GM23248 (cell line): ENCODE data around the gene TNFSF8. TPM values are rescaled to one million over a fixed set of nuclear protein-coding genes. Genes with fewer than 3 reads are reported as not detected.
A peak's percentile ranks its signal among the peaks of the same experiment; 100 is the strongest.

Source experiments
- DNase-seq: peaks from one replicate; pipeline ENCODE4 v3.0.0-alpha.2; 2015
- H2AFZ ChIP-seq: fragments of 200-600 bp; sonication (generic); 2 replicates; pipeline ENCODE4 v1.6.1; 2016; ENCODE audit warnings: antibody characterized with exemption
- H3F3A ChIP-seq: fragments of 200-600 bp; sonication (generic); 2 replicates; pipeline ENCODE4 v1.6.1; 2016; ENCODE audit warnings: mild to moderate bottlenecking, antibody characterized with exemption, mixed run types; ENCODE audit not compliant: insufficient read depth
- H3K27ac ChIP-seq: fragments of 200-600 bp; sonication (generic); 2 replicates; pipeline ENCODE4 v1.5.1; 2016; ENCODE audit warnings: mild to moderate bottlenecking
- H3K27me3 ChIP-seq: fragments of 200-600 bp; sonication (generic); replicated peaks from 2 replicates; pipeline ENCODE4 v1.6.1; 2016; ENCODE audit warnings: mild to moderate bottlenecking; ENCODE audit not compliant: insufficient read depth
- H3K36me3 ChIP-seq: fragments of 200-600 bp; sonication (generic); 2 replicates; pipeline ENCODE4 v1.6.1; 2016; ENCODE audit warnings: low read depth, mild to moderate bottlenecking
- H3K4me1 ChIP-seq: fragments of 200-600 bp; sonication (generic); 2 replicates; pipeline ENCODE4 v1.6.1; 2016; ENCODE audit warnings: mild to moderate bottlenecking; ENCODE audit not compliant: insufficient read depth
- H3K4me2 ChIP-seq: fragments of 200-600 bp; sonication (generic); one replicate; pipeline ENCODE4 v1.6.1; 2016; ENCODE audit warnings: mild to moderate bottlenecking; ENCODE audit not compliant: unreplicated experiment
- H3K4me3 ChIP-seq: fragments of 200-600 bp; sonication (generic); 2 replicates; pipeline ENCODE4 v1.5.1; 2016; ENCODE audit warnings: mild to moderate bottlenecking
- H3K79me2 ChIP-seq: fragments of 200-600 bp; sonication (generic); 2 replicates; pipeline ENCODE4 v1.6.1; 2016; ENCODE audit warnings: mild to moderate bottlenecking; ENCODE audit not compliant: insufficient read depth
- H3K9ac ChIP-seq: fragments of 200-600 bp; sonication (generic); 2 replicates; pipeline ENCODE4 v1.6.1; 2016; ENCODE audit warnings: mild to moderate bottlenecking
- H3K9me2 ChIP-seq: fragments of 200-600 bp; sonication (generic); 2 replicates; pipeline ENCODE4 v1.6.1; 2016; ENCODE audit warnings: mixed run types, mild to moderate bottlenecking, moderate library complexity; ENCODE audit not compliant: insufficient read depth
- H3K9me3 ChIP-seq: fragments of 200-600 bp; sonication (generic); one replicate; pipeline ENCODE4 v1.6.1; 2017; ENCODE audit warnings: low read depth
- H4K20me1 ChIP-seq: fragments of 200-600 bp; sonication (generic); 2 replicates; pipeline ENCODE4 v1.6.0; 2016; ENCODE audit not compliant: insufficient read depth
- EZH2 ChIP-seq: fragments of 200-600 bp; sonication (generic); IDR thresholded peaks from 2 replicates; pipeline ENCODE4 v1.6.1; 2018; ENCODE audit warnings: antibody characterized with exemption, mild to moderate bottlenecking; ENCODE audit not compliant: insufficient read depth, poor library complexity, severe bottlenecking
- EZH2phosphoT487 ChIP-seq: fragments of 200-600 bp; sonication (generic); IDR thresholded peaks from 2 replicates; pipeline ENCODE4 v1.6.1; 2018; ENCODE audit warnings: antibody characterized with exemption, moderate library complexity, mild to moderate bottlenecking, low read depth; ENCODE audit not compliant: insufficient read depth
- WGBS, 2 experiments: methylation state at CpG; one replicate each; pipeline ENCODE4 v1.1.6; 2015 to 2017; ENCODE audit warnings: low lambda C conversion rate in 2 of 2, low coverage in 1 of 2; ENCODE audit errors: missing lambda C conversion rate in 2 of 2; 5-methylcytosine and 5-hydroxymethylcytosine counted together
- in situ Hi-C: fragments of 300-500 bp; cut with MboI; formaldehyde crosslinking; loops from 2 replicates; pipeline ENCODE4 v1.15.0; 2020
- polyA plus RNA-seq: library from polyadenylated mRNA; unstranded; fragments of >200 nt; fragmentation: Nextera tagmentation; extraction: Ambion mirVana; gene quantifications from 2 replicates; pipeline ENCODE4 v1.2.1, GENCODE V29; 2016
- total RNA-seq: library from RNA; depleted of rRNA; stranded (reverse); fragments of >200 nt; shearing (Covaris generic); gene quantifications from 2 replicates; pipeline ENCODE4 v1.2.3, GENCODE V29; 2014

The TNFSF8 gene
- total and polyA plus RNA-seq, 2 experiments from 2014 or later = not detected

- Histone ChIP-seq H3K9me2 (no peaks in the 10 kb centered on the region), H4K20me1 (no peaks in the 10 kb centered on the region), H3K27me3 (no peaks in the 10 kb centered on the region), H3K9me3 (no peaks in the 10 kb centered on the region), H3K4me3 (no peak overlapping the region), H3K4me1 (peaks cover 55% of the 10 kb centered on the region), H3K27ac (no peak overlapping the region), H2AFZ (no peak overlapping the region), H3F3A (peaks cover 49% of the 10 kb centered on the region), H3K4me2 (no peak overlapping the region), H3K36me3 (no peaks in the 10 kb centered on the region), H3K79me2 (no peaks in the 10 kb centered on the region), H3K9ac (no peak overlapping the region)
- DNase-seq = no peak
- in situ Hi-C loops = no loop called here
- no peak for TF ChIP-seq EZH2phosphoT487
- no peak for TF ChIP-seq EZH2
Measured at GRCh38 chr9:114896344-114896743, 34.0 kb downstream of the TNFSF8 start.

GRCh38 chr9:114895521-114895991 lies 34.8 kb downstream of the TNFSF8 start:
- Histone ChIP-seq H3K4me3 (peak overlapping the region; percentile 27), H3K27ac (peak overlapping the region; percentile 92), H2AFZ (peak overlapping the region; percentile 37; the same call in 1 of the 2 replicates), H3K4me2 (peak overlapping the region; percentile 60), H3K27me3 (no peaks in the 10 kb centered on the region), H3K79me2 (no peaks in the 10 kb centered on the region), H3K36me3 (no peaks in the 10 kb centered on the region), H3F3A (peaks cover 41% of the 10 kb centered on the region), H3K9me2 (no peaks in the 10 kb centered on the region), H3K4me1 (peaks cover 48% of the 10 kb centered on the region), H3K9ac (peak overlapping the region; percentile 68), H4K20me1 (no peaks in the 10 kb centered on the region), H3K9me3 (no peaks in the 10 kb centered on the region)
- in situ Hi-C loops = no loop called here
- peak; percentile 43 for DNase-seq
- no peak for TF ChIP-seq EZH2
- TF ChIP-seq EZH2phosphoT487 = no peak

GRCh38 chr9:114894609-114895433 lies 35.6 kb downstream of the TNFSF8 start:
- H3K36me3 ChIP-seq = no peaks in the 10 kb centered on the region
- H3K27me3 ChIP-seq = no peaks in the 10 kb centered on the region
- H2AFZ ChIP-seq = peak overlapping the region; percentile 37
- peak overlapping the region; percentile 68 for H3K9ac ChIP-seq
- H4K20me1 ChIP-seq = no peaks in the 10 kb centered on the region
- H3K4me3 ChIP-seq = peak overlapping the region; percentile 27
- no peak for TF ChIP-seq EZH2
- TF ChIP-seq EZH2phosphoT487 = no peak
- peak overlapping the region; percentile 92 for H3K27ac ChIP-seq
- peak; percentile 97 for DNase-seq
- H3F3A ChIP-seq = peaks cover 38% of the 10 kb centered on the region
- in situ Hi-C loops = no loop called here
- WGBS, 2 experiments = 26 to 28% methylated on average over 7 of the region's 7 CpGs
- no peaks in the 10 kb centered on the region for H3K9me3 ChIP-seq
- H3K9me2 ChIP-seq = no peaks in the 10 kb centered on the region
- peak overlapping the region; percentile 60 for H3K4me2 ChIP-seq
- no peaks in the 10 kb centered on the region for H3K79me2 ChIP-seq
- peaks cover 42% of the 10 kb centered on the region for H3K4me1 ChIP-seq

- DNase-seq = peak; percentile 53
- in situ Hi-C loops = no loop called here
- peak overlapping the region; percentile 33; the same call in 1 of the 2 replicates for H2AFZ ChIP-seq
- H3K4me2 ChIP-seq = peak overlapping the region; percentile 43
- H3K9ac ChIP-seq = peak overlapping the region; percentile 33
- H3K36me3 ChIP-seq = no peaks in the 10 kb centered on the region
- no peak for TF ChIP-seq EZH2
- no peak for TF ChIP-seq EZH2phosphoT487
- no peaks in the 10 kb centered on the region for H4K20me1 ChIP-seq
- H3K9me3 ChIP-seq = no peaks in the 10 kb centered on the region
- peaks cover 42% of the 10 kb centered on the region for H3K4me1 ChIP-seq
- H3F3A ChIP-seq = peaks cover 38% of the 10 kb centered on the region
- no peaks in the 10 kb centered on the region for H3K9me2 ChIP-seq
- H3K27ac ChIP-seq = peak overlapping the region; percentile 92
- H3K27me3 ChIP-seq = no peaks in the 10 kb centered on the region
- 48 to 49% methylated on average over 3 of the region's 3 CpGs for WGBS, 2 experiments
- no peaks in the 10 kb centered on the region for H3K79me2 ChIP-seq
- H3K4me3 ChIP-seq = no peak overlapping the region
Measured at GRCh38 chr9:114894206-114894605, 36.2 kb downstream of the TNFSF8 start.
